ENCODE results near the gene RPL13.

Gene RPL13

DNA sequence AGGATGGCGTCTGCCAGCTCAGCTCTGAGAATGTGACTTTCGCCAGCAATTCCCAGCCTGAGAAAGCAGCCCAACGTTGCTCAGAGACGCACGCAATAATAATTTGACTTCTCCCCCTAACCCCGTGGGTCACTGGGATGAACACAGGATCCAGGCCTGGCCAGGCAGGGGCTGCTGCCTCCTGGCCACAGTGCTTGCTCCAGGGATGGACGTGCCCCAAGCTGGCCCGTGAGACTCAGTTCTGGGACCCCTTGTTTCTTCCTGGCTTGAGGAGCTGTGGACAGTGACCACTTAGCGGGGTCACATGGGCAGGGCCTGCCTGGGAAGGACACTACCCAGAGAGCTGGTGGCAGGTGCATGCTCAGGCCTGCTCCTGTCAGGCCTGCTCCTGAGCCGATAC, 39.4 kb downstream of the RPL13 start:
- Mint-ChIP-seq H3K9me3 (no peaks in the 10 kb centered on the region), H3K4me3 (no peak overlapping the region)

DNA sequence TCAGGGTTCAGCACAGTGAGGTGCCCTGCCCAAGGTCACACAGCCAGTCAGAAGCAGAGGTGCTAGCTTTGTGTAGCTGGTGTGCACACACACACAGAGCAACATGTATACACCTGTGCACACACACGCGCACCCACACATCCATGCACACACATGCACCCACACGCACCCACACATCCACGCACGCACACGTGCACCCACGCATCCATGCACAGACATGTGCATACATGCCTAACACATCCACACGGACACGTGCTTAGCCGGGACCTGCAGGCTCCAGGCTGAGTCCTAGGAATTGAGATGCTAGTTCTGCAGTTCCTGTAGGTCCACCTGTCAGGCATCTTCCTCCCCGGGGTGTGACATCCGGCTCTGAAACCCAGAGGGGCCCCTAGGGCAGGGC, 39.9 kb downstream of the RPL13 start:
- Mint-ChIP-seq H3K27ac (no peak overlapping the region), H3K27me3 (ENCODE audit: low read depth, poor library complexity) (no peaks in the 10 kb centered on the region), H3K4me3 (no peak overlapping the region), H3K4me1 (peaks cover 42% of the 10 kb centered on the region), H3K9me3 (no peaks in the 10 kb centered on the region), H3K36me3 (ENCODE audit: low read depth) (no peaks in the 10 kb centered on the region)
- no peak for TF ChIP-seq CTCF (IDR thresholded peaks at IDR 0.05)
- no peak for DNase-seq

More for the DNA sequence above, 39.4 kb downstream of the RPL13 start:
- DNase-seq, result no peak
- Mint-ChIP-seq H3K36me3 (ENCODE audit: low read depth) (no peaks in the 10 kb centered on the region), H3K27ac (no peak overlapping the region), H3K27me3 (ENCODE audit: low read depth, poor library complexity) (no peaks in the 10 kb centered on the region), H3K4me1 (peaks cover 42% of the 10 kb centered on the region)
- TF ChIP-seq CTCF (IDR thresholded peaks at IDR 0.05), result no peak

DNA sequence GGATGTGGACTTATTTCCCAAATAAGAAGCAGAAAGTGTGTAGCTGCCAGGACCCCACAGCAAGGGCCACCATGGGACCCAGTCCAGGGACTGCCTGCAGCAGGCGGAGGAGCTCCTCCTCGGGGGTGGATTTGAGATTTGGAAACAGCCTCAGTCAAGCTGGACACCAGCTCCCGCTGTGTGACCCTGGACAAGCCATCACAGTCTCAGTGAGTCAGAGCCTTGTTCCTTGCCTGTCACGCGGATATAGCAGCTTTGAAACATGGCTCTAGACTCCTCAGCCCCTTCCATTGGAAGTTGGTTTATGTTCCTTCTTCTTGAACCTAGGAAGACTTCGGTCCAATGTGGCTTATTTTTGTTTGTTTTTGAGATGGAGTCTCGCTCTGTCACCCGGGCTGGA, 40.5 kb downstream of the RPL13 start:
- Mint-ChIP-seq H3K27ac (no peak overlapping the region), H3K4me1 (peaks cover 42% of the 10 kb centered on the region), H3K27me3 (ENCODE audit: low read depth, poor library complexity) (no peaks in the 10 kb centered on the region), H3K4me3 (no peak overlapping the region), H3K36me3 (ENCODE audit: low read depth) (no peaks in the 10 kb centered on the region), H3K9me3 (no peaks in the 10 kb centered on the region)
- DNase-seq, result no peak
- TF ChIP-seq CTCF (IDR thresholded peaks at IDR 0.05), result no peak

DNA sequence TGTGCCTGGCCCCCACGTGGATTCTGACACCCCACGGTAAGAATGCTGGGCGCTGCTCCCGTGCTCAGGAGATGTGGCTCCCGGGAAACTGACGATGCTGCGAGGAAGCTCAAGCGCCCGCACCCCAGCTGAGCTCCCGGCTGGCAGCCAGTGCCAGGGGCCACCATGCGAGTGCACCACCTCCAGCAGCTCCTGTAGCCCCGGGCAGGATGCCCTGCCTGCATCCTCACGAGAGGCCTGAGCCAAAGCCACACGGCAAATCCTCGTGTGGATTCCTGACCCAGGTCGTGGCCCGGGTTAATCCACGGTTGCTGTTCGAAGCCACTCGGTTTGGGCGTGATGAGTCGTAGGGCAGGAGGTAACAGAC, 41.4 kb downstream of the RPL13 start:
- no peak for DNase-seq
- Mint-ChIP-seq H3K4me3 (no peak overlapping the region), H3K27ac (peak overlapping the region; percentile 29)

DNA sequence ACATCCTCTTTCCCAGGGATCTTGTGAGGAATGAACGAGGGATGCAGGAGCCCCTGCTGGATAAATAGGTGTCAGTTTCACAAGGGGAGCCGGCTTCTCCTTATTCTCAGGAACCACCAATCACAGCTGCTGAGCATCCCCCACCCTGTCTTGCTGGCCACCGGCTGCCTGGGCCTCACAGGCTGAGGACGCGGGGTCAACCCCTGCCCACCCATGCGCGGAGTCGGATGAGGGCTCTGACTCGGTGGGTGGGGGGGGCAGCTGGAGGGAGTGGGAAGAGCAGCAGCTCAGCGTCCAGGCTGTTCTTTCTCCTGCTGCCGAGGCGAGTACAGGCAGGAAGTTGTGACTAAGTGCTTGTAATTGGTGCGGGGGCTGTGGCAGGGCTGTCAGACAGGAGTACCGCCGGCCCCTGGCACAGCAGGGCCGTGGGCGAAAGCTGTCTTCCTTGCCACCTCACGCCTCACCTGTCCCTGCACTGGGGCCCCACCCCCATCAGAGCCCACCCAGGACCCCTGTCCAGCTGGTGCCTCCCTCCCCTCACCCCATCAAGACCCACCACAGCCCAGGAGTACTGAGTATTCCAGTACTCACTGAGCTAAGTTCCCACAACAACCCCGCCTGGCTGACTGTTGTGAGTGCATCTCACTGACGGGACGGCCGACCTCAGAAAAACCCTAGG, 41.9 kb downstream of the RPL13 start:
- Mint-ChIP-seq H3K36me3 (ENCODE audit: low read depth) (no peaks in the 10 kb centered on the region), H3K4me3 (no peak overlapping the region), H3K4me1 (peaks cover 39% of the 10 kb centered on the region), H3K27me3 (ENCODE audit: low read depth, poor library complexity) (no peaks in the 10 kb centered on the region), H3K27ac (peak overlapping the region; percentile 78), H3K9me3 (no peaks in the 10 kb centered on the region)
- no peak for TF ChIP-seq CTCF (IDR thresholded peaks at IDR 0.05)
- peak; percentile 98 for DNase-seq

More for the DNA sequence above, 41.4 kb downstream of the RPL13 start:
- H3K9me3 Mint-ChIP-seq, result no peaks in the 10 kb centered on the region
- no peaks in the 10 kb centered on the region for H3K27me3 Mint-ChIP-seq (ENCODE audit: low read depth, poor library complexity)
- H3K4me1 Mint-ChIP-seq, result peaks cover 42% of the 10 kb centered on the region
- no peaks in the 10 kb centered on the region for H3K36me3 Mint-ChIP-seq (ENCODE audit: low read depth)
- TF ChIP-seq CTCF (IDR thresholded peaks at IDR 0.05), result no peak

- H3K4me3 Mint-ChIP-seq, result no peak overlapping the region
- no peak for DNase-seq
- no peaks in the 10 kb centered on the region for H3K27me3 Mint-ChIP-seq (ENCODE audit: low read depth, poor library complexity)
- TF ChIP-seq CTCF (IDR thresholded peaks at IDR 0.05), result no peak
- no peaks in the 10 kb centered on the region for H3K36me3 Mint-ChIP-seq (ENCODE audit: low read depth)
- H3K27ac Mint-ChIP-seq, result peak overlapping the region; percentile 78
- peaks cover 42% of the 10 kb centered on the region for H3K4me1 Mint-ChIP-seq
- no peaks in the 10 kb centered on the region for H3K9me3 Mint-ChIP-seq
These were observed 42.6 kb downstream of the RPL13 start for GRCh38 chr16:89602952-89603590.

All from nephron progenitor cell (in vitro differentiated cells).